Mesangial cell (primary cell): ENCODE data around the gene BCL2L1. TPM values are rescaled to one million over a fixed set of nuclear protein-coding genes. Genes with fewer than 3 reads are reported as not detected.

Source experiments
- total RNA-seq: library from RNA; depleted of rRNA; stranded (reverse); fragments of >200 nt; gene quantifications from 2 replicates; pipeline ENCODE4 v1.2.3, GENCODE V29; 2015

Gene BCL2L1
- total RNA-seq: 129 and 235 TPM in 2 replicates

DNA sequence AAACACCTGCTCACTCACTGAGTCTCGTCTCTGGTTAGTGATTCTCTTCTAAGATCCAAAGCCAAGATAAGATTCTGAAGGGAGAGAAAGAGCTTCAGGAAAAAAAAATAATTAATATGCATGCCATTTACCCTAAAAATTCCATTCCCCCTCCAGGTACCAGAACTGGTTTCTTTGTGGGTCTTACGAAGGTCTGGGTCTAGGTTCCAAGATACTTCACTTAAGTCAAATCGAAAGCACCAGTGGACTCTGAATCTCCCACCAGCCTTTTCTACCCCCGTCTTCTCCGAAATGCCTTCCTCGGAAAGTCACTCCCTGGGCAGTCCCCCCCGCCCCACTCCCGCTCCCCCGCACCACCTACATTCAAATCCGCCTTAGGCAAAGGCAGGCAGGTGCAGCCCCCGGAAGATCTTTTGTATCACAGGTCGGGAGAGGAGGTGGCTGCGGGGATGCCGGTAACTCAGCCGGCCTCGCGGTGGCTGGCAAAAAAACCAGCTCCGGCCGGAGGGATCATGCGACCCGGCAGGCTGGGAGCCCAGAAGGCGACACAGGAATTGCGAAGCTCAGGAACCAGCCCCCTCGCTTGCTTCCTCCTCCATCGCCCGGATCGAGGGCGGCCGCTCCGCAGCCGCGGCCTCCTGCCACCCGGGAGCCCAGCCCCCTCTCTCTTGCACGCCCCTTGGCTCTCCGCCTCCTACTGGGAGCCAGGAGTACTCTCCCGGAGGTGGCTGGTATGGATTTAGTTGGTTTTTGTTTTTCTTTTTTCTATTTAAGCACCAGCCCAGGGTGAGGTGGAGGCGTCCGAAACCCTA lies at the start of gene BCL2L1:
BCL2L1 (minus strand) TSS at position 612 of the 812 bp plus-strand sequence. CDS start 650 bp downstream, outside the sequence.

GRCh38 chr20:31738729-31739549 lies 16.3 kb upstream of the BCL2L1 start, which contains the start of gene TPX2:
TPX2 (plus strand) TSS chr20:31739290; CDS start chr20:31757477, 18,187 bp downstream.

GRCh38 chr20:31637660-31638059 lies 85.0 kb downstream of the BCL2L1 start, which contains the start of gene COX4I2:
COX4I2 (plus strand) TSS chr20:31637912; CDS start chr20:31639018, 1,106 bp downstream.

Other genes starting within 250 kb of the BCL2L1 start
- not detected in 2 replicates for gene DEFB124, start 247.7 kb downstream of the BCL2L1 start, total RNA-seq
- not detected in 2 replicates for gene REM1, start 247.6 kb downstream of the BCL2L1 start, total RNA-seq
- 116 and 120 TPM in 2 replicates for gene HM13, start 208.4 kb downstream of the BCL2L1 start, total RNA-seq
- 109 and 187 TPM in 2 replicates for gene ID1, start 117.6 kb downstream of the BCL2L1 start, total RNA-seq
- gene COX4I2, start 85.0 kb downstream of the BCL2L1 start, total RNA-seq: 0.98 TPM in 1 of 2 replicates, not detected in the other
- 8.1 and 134 TPM in 2 replicates for gene TPX2, start 16.4 kb upstream of the BCL2L1 start, total RNA-seq
- 0.65 and 0.76 TPM in 2 replicates for gene MYLK2, start 96.5 kb upstream of the BCL2L1 start, total RNA-seq
- 2.3 and 15.2 TPM in 2 replicates for gene FOXS1, start 122.7 kb upstream of the BCL2L1 start, total RNA-seq
- gene DUSP15, start 147.7 kb upstream of the BCL2L1 start, total RNA-seq: 0.49 and 1.4 TPM in 2 replicates
- gene TTLL9, start 147.8 kb upstream of the BCL2L1 start, total RNA-seq: not detected in 2 replicates
- 6.5 and 7.0 TPM in 2 replicates for gene PDRG1, start 229.2 kb upstream of the BCL2L1 start, total RNA-seq
- gene XKR7, start 245.3 kb upstream of the BCL2L1 start, total RNA-seq: not detected in 2 replicates